Thoracic aorta (tissue), 2 donors: ENCODE results near the gene SHOC1. TPM values are rescaled to one million over a fixed set of nuclear protein-coding genes. Genes with fewer than 3 reads are reported as not detected.

Experiments
- ATAC-seq: fragments of 150-250 bp; one replicate; pipeline ENCODE4 v1.8.0; 2017; ENCODE audit warnings: low read depth; ENCODE audit not compliant: insufficient number of reproducible peaks, low FRiP score
- DNase-seq: peaks from one replicate; pipeline ENCODE4 v3.0.0-alpha.2; 2020; ENCODE audit warnings: low spot score
- H3K27ac ChIP-seq, 2 donors: fragments of 200-600 bp; sonication (generic); 1 replicate in 1 of 2; 2 replicates in 1 of 2; pipeline ENCODE4 v1.5.1; 2016; ENCODE audit warnings: mild to moderate bottlenecking in 2 of 2, moderate library complexity in 2 of 2
- H3K27me3 ChIP-seq: fragments of 200-600 bp; sonication (generic); replicated peaks from 2 replicates; pipeline ENCODE4 v1.6.0; 2016; ENCODE audit warnings: mild to moderate bottlenecking; ENCODE audit not compliant: insufficient read depth
- H3K36me3 ChIP-seq: fragments of 200-600 bp; sonication (generic); one replicate; pipeline ENCODE4 v1.5.1; 2016
- H3K4me1 ChIP-seq, 2 donors: fragments of 200-600 bp; sonication (generic); 1 replicate in 1 of 2; 2 replicates in 1 of 2; pipeline versions ENCODE4 v1.5.1 to v1.6.0; 2016; ENCODE audit warnings: low read depth in 2 of 2, mild to moderate bottlenecking in 1 of 2; ENCODE audit not compliant: control insufficient read depth in 1 of 2
- H3K4me3 ChIP-seq: fragments of 200-600 bp; sonication (generic); 2 replicates; pipeline ENCODE4 v1.5.1; 2016; ENCODE audit warnings: mild to moderate bottlenecking
- H3K9me3 ChIP-seq: fragments of 200-600 bp; sonication (generic); 2 replicates; pipeline ENCODE4 v1.5.1; 2016
- CTCF ChIP-seq: fragments of 200-600 bp; sonication (generic); IDR thresholded peaks from one replicate; pipeline ENCODE4 v1.5.1; 2019; ENCODE audit warnings: antibody characterized with exemption
- total RNA-seq, 2 donors: library from RNA; depleted of rRNA; stranded (reverse); fragments of >200 nt; gene quantifications; one replicate each; pipeline versions ENCODE4 v1.1.0 to v1.2.3, GENCODE V29; 2016

The SHOC1 gene
- total RNA-seq, 2 donors from 2014 or later, result not detected

GRCh38 chr9:111839387-111839786, 44.6 kb upstream of the SHOC1 start:
- H3K27me3 ChIP-seq, result no peaks in the 10 kb centered on the region
- ATAC-seq, result no peak
- no peak for TF ChIP-seq CTCF
- no peak overlapping the region for H3K27ac ChIP-seq
- no peak overlapping the region for H3K4me3 ChIP-seq
- no peak for DNase-seq
- H3K36me3 ChIP-seq, result no peaks in the 10 kb centered on the region
- H3K9me3 ChIP-seq, result no peaks in the 10 kb centered on the region
- no peaks in the 10 kb centered on the region for H3K4me1 ChIP-seq

- DNase-seq (no peak), ATAC-seq (no peak)
- Histone ChIP-seq H3K4me3 (no peak overlapping the region), H3K9me3 (no peaks in the 10 kb centered on the region), H3K4me1 (no peaks in the 10 kb centered on the region), H3K27ac (no peak overlapping the region), H3K36me3 (no peaks in the 10 kb centered on the region), H3K27me3 (no peaks in the 10 kb centered on the region)
- no peak for TF ChIP-seq CTCF
Observed at GRCh38 chr9:111838439-111838838, 43.7 kb upstream of the SHOC1 start.

- Histone ChIP-seq H3K36me3 (no peaks in the 10 kb centered on the region), H3K4me3 (no peak overlapping the region), H3K9me3 (no peaks in the 10 kb centered on the region), H3K27ac (no peak overlapping the region), H3K27me3 (no peaks in the 10 kb centered on the region), H3K4me1 (no peaks in the 10 kb centered on the region)
- no peak for TF ChIP-seq CTCF
- ATAC-seq, result no peak
- DNase-seq, result no peak
Observed at GRCh38 chr9:111836311-111836710, 41.6 kb upstream of the SHOC1 start.

GRCh38 chr9:111833941-111834340, 39.2 kb upstream of the SHOC1 start:
- no peaks in the 10 kb centered on the region for H3K27me3 ChIP-seq
- DNase-seq (no peak), ATAC-seq (no peak)
- TF ChIP-seq CTCF, result no peak
- H3K4me3 ChIP-seq, result no peak overlapping the region
- H3K36me3 ChIP-seq, result no peaks in the 10 kb centered on the region
- H3K27ac ChIP-seq, result no peak overlapping the region
- H3K4me1 ChIP-seq, result no peaks in the 10 kb centered on the region
- no peaks in the 10 kb centered on the region for H3K9me3 ChIP-seq

GRCh38 chr9:111832449-111832848, 37.7 kb upstream of the SHOC1 start:
- Histone ChIP-seq H3K4me1 (no peaks in the 10 kb centered on the region), H3K36me3 (no peaks in the 10 kb centered on the region), H3K4me3 (no peak overlapping the region), H3K9me3 (no peaks in the 10 kb centered on the region), H3K27me3 (no peaks in the 10 kb centered on the region), H3K27ac (no peak overlapping the region)
- ATAC-seq (no peak), DNase-seq (no peak)
- no peak for TF ChIP-seq CTCF
